NCI-H2196 (cell line): ENCODE results near the gene RABAC1.
A peak's percentile ranks its signal among the peaks of the same experiment; 100 is the strongest.

ENCODE experiments used
- DNase-seq: peaks from one replicate; lab custom pipeline; 2025; ENCODE audit not compliant: unreplicated experiment; lab: John Stamatoyannopoulos, UW

RABAC1 gene

GRCh38 chr19:41990028-41990427 lies 30.9 kb upstream of the RABAC1 start:
- no peak for DNase-seq

- DNase-seq, result no peak
Measured at GRCh38 chr19:41988947-41989346, 29.8 kb upstream of the RABAC1 start.

- DNase-seq, result no peak
Measured at GRCh38 chr19:41987141-41987860, 28.2 kb upstream of the RABAC1 start.

- no peak for DNase-seq
Measured at GRCh38 chr19:41984961-41985360, 25.8 kb upstream of the RABAC1 start.

- DNase-seq, result no peak
Measured at GRCh38 chr19:41981724-41982123, 22.6 kb upstream of the RABAC1 start.

- DNase-seq, result no peak
Measured at GRCh38 chr19:41978470-41978869, 19.3 kb upstream of the RABAC1 start.

- no peak for DNase-seq
Measured at GRCh38 chr19:41977916-41978315, 18.8 kb upstream of the RABAC1 start.

- no peak for DNase-seq
Measured at GRCh38 chr19:41974652-41975051, 15.5 kb upstream of the RABAC1 start.

- DNase-seq, result no peak
Measured at GRCh38 chr19:41971363-41971762, 12.2 kb upstream of the RABAC1 start.

GRCh38 chr19:41969772-41970458 lies 10.8 kb upstream of the RABAC1 start:
- DNase-seq, result no peak

GRCh38 chr19:41968751-41969595 lies 9.9 kb upstream of the RABAC1 start:
- no peak for DNase-seq

- no peak for DNase-seq
Measured at GRCh38 chr19:41967054-41967783, 8.1 kb upstream of the RABAC1 start.

GRCh38 chr19:41965106-41965505 lies 6.0 kb upstream of the RABAC1 start:
- DNase-seq, result no peak

- no peak for DNase-seq
Measured at GRCh38 chr19:41960973-41961372, 1.9 kb upstream of the RABAC1 start.

GRCh38 chr19:41958367-41959055 lies 610 bp downstream of the RABAC1 start:
- peak; percentile 80 for DNase-seq

GRCh38 chr19:41957838-41958366 lies 1.2 kb downstream of the RABAC1 start:
- peak; percentile 90 for DNase-seq

- DNase-seq, result no peak
Measured at GRCh38 chr19:41957161-41957837, 1.8 kb downstream of the RABAC1 start.

- DNase-seq, result no peak
Measured at GRCh38 chr19:41956621-41957020, 2.5 kb downstream of the RABAC1 start.

GRCh38 chr19:41955521-41955920 lies 3.6 kb downstream of the RABAC1 start:
- DNase-seq, result no peak
